ENCODE measurements around the gene RNF151. TPM values are rescaled to one million over a fixed set of nuclear protein-coding genes. Genes with fewer than 3 reads are reported as not detected.

Gene RNF151
- total RNA-seq, 1 experiment from 2014 or later: not detected

- DNase-seq (ENCODE audit: low read depth): no peak
Measured at GRCh38 chr16:1976951-1977874, 10.6 kb downstream of the RNF151 start.

DNA sequence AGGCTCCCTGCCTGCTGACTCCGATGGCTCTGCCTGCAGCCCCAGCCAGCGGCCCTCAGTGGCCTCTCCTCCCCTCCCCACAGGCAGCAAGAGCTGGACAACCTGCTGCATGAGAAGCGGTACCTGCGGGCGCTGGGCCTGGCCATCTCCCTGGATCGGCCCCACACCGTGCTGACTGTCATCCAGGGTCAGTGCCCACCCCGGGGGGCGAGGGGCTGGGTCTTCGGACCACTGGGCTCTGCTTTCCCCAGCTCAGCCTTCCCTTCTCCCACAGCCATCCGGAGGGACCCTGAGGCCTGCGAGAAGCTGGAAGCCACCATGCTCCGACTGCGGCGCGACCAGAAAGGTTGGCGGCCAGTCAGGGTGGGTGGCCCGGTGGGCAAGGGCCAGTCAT lies 11.2 kb downstream of the RNF151 start:
- DNase-seq (ENCODE audit: low read depth): no peak

GRCh38 chr16:1978476-1979120 lies 11.9 kb downstream of the RNF151 start:
- DNase-seq (ENCODE audit: low read depth): no peak

DNA sequence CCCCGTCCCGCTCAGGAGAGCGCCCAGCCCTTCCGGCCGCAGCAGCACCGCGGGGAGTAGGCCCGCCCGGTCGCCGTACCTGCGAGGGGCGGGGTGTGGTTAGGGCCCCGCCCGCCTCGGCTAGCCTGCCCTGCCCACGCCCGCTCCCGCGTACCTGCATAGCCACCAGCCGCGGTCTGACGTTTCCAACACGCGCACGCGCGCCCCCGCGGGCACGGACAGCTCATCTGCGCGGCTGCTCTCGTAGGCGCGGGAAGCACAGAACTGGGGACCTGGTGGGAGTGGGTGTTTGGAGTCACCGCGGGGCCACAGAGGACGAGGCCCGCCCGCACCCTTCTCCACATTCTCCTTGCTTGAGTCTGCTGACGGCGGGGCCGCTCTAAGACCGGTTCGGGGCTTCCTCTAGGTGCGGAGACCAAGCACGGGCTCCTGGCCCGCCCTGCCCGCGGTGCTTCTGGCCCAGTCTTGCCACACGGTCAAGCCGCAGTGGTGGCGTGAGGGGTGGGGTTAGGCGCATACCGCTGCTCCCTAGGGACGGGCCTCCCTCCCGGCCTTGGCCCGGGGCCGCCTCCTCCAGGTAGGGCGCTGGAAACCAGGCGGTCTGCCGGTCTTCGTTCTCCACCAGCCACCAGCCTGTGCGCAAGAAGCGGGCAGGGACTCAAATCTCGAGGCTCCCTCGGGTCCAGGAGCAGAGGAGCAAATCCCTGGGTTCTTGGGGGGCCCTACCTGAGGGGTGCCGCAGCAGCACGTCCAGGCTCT lies 12.8 kb downstream of the RNF151 start:
- DNase-seq (ENCODE audit: low read depth): no peak

- no peak for DNase-seq (ENCODE audit: low read depth)
Measured at GRCh38 chr16:1980030-1980769, 13.5 kb downstream of the RNF151 start.

- no peak for DNase-seq (ENCODE audit: low read depth)
Measured at GRCh38 chr16:1980770-1981087, 14.1 kb downstream of the RNF151 start.

GRCh38 chr16:1981398-1981836 lies 14.8 kb downstream of the RNF151 start, which contains the start of gene NOXO1:
Gene NOXO1 (minus strand): TSS chr16:1981469. CDS start chr16:1981179, 290 bp downstream.
- DNase-seq (ENCODE audit: low read depth): no peak

GRCh38 chr16:1982013-1982433 lies 15.4 kb downstream of the RNF151 start:
- no peak for DNase-seq (ENCODE audit: low read depth)

DNA sequence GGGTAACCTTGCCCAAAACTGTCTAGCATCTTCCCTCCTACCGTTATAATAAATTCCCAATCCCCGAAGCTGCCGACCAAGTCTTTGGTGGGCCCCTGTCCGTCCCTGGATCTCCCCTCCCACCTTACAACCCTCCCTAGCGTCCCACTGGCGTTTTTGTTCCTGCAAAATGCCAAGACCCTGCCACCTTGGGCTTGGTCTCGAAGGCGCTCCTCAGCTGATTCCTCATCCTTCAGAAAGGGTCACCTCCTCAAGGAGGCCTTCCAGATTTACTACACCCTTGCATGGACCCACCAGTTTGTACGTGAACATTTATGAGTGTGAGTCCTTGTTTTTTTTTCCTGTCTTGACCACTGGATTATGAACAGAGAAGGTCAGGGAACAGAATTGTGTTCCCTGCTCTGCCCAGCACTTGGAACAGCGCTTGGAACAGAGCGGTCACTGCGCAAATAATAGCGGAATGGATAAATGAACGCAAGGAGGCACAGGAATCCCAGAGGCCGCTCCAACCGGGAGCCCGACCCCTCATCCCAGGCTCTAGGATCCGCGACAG lies 16.4 kb downstream of the RNF151 start:
- no peak for DNase-seq (ENCODE audit: low read depth)

DNA sequence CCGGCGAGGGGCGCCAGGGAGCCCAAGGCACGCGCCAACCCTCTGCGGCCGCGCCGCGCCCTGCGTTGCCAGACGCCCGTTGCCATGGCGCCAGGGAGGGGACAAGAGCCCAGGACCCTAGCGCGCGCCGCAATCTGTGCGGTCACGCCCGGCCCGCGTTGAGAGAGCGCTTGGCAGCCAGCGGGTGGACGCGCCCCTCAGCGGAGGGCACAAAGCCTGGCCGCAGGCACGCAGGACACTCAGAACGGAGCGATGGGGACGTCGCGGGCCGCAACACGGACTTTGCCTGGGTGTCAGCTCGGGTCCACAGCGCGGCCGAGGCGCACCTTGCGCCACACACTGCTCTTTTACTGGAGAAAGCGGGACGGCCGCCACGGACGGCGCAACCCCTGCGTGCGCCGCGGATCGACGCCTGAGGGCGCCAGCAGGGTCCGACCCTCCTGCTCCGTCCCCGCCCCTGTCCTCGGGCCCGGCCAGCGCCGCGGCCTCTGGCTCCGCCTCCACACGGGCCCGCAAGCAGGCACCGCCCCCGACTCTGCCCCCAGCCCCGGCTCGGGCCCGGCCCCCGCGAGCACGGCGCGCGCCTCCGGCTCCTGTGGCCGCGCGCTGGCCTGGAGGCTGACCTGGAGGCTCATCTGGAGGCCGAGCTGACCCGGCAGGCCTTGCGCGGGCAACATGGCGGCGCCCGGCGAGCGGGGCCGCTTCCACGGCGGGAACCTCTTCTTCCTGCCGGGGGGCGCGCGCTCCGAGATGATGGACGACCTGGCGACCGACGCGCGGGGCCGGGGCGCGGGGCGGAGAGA lies 17.1 kb downstream of the RNF151 start, which contains the start of gene GFER:
GFER (plus strand) TSS at position 650 of the 803 bp plus-strand sequence; CDS start at position 676, 26 bp downstream.
- peak; percentile 94 for DNase-seq (ENCODE audit: low read depth)

DNA sequence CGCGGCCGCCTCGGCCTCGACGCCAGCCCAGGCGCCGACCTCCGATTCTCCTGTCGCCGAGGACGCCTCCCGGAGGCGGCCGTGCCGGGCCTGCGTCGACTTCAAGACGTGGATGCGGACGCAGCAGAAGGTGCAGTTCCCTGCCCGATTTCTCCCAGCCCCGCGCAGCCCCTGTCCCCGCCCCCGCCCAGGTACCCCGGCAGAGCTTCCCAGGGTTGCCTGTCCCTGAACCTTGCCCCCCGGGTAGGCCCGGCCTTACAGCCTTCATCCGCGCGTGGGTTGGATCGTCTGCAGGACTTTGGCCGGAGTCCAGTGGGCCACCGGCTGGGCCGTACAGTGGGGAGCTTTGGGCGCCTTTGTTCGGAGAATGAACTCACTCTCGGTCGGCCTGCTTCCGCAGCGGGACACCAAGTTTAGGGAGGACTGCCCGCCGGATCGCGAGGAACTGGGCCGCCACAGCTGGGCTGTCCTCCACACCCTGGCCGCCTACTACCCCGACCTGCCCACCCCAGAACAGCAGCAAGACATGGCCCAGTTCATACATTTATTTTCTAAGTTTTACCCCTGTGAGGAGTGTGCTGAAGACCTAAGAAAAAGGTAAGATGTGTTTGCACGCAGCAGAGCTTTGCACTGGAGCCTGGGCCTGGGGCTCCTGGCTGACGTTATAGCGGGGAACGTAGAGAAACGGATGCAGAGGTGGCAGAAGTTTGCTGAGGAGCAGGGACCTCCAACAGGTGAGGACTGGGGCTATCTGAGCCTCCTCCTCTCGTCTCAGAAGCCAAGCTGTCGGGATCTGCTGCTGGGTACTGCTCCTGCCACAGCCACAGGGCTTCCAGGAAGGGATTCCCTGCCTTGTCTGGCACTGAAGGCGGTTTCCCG lies 17.9 kb downstream of the RNF151 start:
- no peak for DNase-seq (ENCODE audit: low read depth)

DNA sequence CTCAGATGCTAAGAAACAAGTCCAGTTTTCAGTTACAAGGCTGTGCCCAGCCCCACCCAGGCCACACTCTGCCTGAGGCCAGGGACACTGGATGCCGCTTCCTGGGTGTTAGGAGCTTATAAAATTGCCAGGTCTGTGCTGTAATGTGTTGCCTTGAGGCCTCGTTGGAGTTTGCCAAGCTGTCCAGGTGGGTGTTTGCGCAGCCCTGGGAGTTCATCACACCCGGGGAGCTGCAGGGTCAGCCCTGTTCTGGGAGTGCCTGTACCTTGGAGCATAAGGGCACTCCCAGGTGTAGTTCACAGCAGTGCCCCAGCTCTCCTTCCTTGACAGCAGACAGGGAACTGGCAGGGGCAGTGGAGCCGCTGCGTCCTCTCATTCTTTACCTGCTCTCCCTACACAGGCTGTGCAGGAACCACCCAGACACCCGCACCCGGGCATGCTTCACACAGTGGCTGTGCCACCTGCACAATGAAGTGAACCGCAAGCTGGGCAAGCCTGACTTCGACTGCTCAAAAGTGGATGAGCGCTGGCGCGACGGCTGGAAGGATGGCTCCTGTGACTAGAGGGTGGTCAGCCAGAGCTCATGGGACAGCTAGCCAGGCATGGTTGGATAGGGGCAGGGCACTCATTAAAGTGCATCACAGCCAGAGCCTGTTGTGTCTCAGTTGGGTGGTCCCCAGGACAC lies 19.0 kb downstream of the RNF151 start:
- DNase-seq (ENCODE audit: low read depth): no peak

DNA sequence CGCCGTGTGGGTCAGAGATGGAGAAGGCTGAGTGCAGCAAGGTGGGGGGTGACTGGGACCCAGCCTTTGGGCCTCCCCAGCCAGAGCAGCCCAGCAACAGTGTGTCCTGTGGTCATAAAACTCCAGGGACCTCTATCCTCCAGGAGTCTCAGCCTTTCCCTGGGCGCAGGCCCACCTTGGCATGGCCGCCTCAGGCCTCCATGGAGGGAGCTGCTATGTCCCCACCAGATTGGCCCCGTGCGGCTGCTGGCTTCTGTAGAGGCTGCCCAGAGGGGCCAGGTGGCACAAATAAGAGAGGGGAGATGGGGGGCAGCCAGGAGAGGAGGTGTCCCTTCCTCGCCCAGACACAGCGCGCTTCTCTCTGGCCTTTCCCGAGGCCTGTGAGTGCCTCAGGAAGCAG lies 20.5 kb downstream of the RNF151 start:
- no peak for DNase-seq (ENCODE audit: low read depth)

- DNase-seq (ENCODE audit: low read depth): peak; percentile 39
Measured at GRCh38 chr16:1989209-1990100, 22.8 kb downstream of the RNF151 start, which contains the start of gene SYNGR3. Gene SYNGR3 (plus strand): TSS chr16:1989970. CDS start chr16:1990103, 133 bp downstream.

DNA sequence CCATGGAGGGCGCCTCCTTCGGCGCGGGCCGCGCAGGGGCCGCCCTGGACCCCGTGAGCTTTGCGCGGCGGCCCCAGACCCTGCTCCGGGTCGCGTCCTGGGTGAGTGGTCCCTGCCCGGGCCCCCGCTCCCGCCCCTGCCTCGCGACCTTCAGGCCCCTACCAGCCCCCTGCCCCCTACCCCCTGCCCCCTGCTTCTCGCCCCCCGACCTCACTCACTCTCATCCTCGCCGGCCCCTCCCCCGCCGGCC lies 23.4 kb downstream of the RNF151 start:
- DNase-seq (ENCODE audit: low read depth): no peak

- DNase-seq (ENCODE audit: low read depth): peak; percentile 24
Measured at GRCh38 chr16:1990351-1991134, 23.9 kb downstream of the RNF151 start.

DNA sequence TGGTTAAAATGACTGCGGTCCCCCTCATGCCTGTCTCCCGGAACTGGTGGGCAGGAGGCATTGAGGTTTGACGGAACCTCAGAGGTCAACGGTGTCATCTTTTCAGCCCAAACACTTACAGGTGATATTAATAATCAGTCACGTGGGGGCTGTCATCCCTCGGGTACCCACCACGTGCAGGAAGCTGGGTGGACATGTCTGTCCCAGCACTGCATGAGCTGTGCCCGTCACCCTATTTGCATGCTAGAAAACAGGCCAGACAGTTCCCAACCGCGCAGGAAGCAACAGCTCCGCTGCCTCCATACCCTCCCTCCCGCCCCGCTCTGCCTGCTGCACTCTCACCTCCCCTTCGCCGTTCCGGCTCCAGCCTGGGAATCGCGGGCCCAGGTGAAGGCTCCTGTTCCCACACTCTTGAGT lies 24.5 kb downstream of the RNF151 start:
- DNase-seq (ENCODE audit: low read depth): no peak

All from Daoy (cell line).